HS-5 (cell line): ENCODE results near the gene ZSCAN22.

Source experiments
- DNase-seq: peaks from one replicate; pipeline ENCODE4 v3.0.0-alpha.2; 2012; ENCODE audit warnings: low read depth

The ZSCAN22 gene

GRCh38 chr19:58351990-58352755 is 25.4 kb downstream of the ZSCAN22 start:
- no peak for DNase-seq

- DNase-seq: no peak
Observed at GRCh38 chr19:58352760-58353671, 26.2 kb downstream of the ZSCAN22 start, which contains the start of gene A1BG. A1BG (minus strand) TSS chr19:58353492; CDS start chr19:58353437, 55 bp downstream.

GRCh38 chr19:58353717-58354477 is 27.1 kb downstream of the ZSCAN22 start:
- DNase-seq: no peak

GRCh38 chr19:58354478-58355030 is 27.8 kb downstream of the ZSCAN22 start:
- no peak for DNase-seq

- no peak for DNase-seq
Observed at GRCh38 chr19:58355215-58355796, 28.5 kb downstream of the ZSCAN22 start.

GRCh38 chr19:58355908-58356765 is 29.3 kb downstream of the ZSCAN22 start:
- no peak for DNase-seq

GRCh38 chr19:58356766-58357480 is 30.1 kb downstream of the ZSCAN22 start:
- DNase-seq: no peak

- no peak for DNase-seq
Observed at GRCh38 chr19:58357481-58358145, 30.8 kb downstream of the ZSCAN22 start.

- no peak for DNase-seq
Observed at GRCh38 chr19:58361900-58362271, 35.1 kb downstream of the ZSCAN22 start.

GRCh38 chr19:58362272-58362994 is 35.6 kb downstream of the ZSCAN22 start, which contains the start of gene ZNF497:
ZNF497 (minus strand) TSS chr19:58362751; CDS start chr19:58357635, 5,116 bp downstream.
- DNase-seq: peak; percentile 86

- DNase-seq: no peak
Observed at GRCh38 chr19:58364146-58364545, 37.4 kb downstream of the ZSCAN22 start.

- no peak for DNase-seq
Observed at GRCh38 chr19:58366585-58367430, 40.0 kb downstream of the ZSCAN22 start.

GRCh38 chr19:58367698-58368454 is 41.1 kb downstream of the ZSCAN22 start:
- DNase-seq: no peak

- DNase-seq: no peak
Observed at GRCh38 chr19:58368561-58369360, 42.0 kb downstream of the ZSCAN22 start.

- DNase-seq: no peak
Observed at GRCh38 chr19:58372311-58373133, 45.7 kb downstream of the ZSCAN22 start.
